GM18870 (cell line): ENCODE data around the gene AGPS.
A peak's percentile ranks its signal among the peaks of the same experiment; 100 is the strongest.
"Not testable (repeated sequence)": the region's sequence is repeated elsewhere in the genome, so short reads cannot be mapped to it uniquely, and the experiment has no call there.

Experiments used
- ATAC-seq: cut with Tn5 transposase; IDR thresholded peaks from one replicate; pipeline ENCODE4 v1.9.1; 2021; ENCODE audit warnings: moderate library complexity; ENCODE audit not compliant: unreplicated experiment

AGPS gene

GRCh38 chr2:177392373-177393202 is at the start of gene AGPS:
Gene AGPS, plus strand, starts transcription at chr2:177392773. Its CDS starts 17 bp downstream, at chr2:177392790.
- ATAC-seq, result peak; percentile 49

- ATAC-seq, result no peak
Observed at GRCh38 chr2:177343773-177344172, 48.8 kb upstream of the AGPS start.

DNA sequence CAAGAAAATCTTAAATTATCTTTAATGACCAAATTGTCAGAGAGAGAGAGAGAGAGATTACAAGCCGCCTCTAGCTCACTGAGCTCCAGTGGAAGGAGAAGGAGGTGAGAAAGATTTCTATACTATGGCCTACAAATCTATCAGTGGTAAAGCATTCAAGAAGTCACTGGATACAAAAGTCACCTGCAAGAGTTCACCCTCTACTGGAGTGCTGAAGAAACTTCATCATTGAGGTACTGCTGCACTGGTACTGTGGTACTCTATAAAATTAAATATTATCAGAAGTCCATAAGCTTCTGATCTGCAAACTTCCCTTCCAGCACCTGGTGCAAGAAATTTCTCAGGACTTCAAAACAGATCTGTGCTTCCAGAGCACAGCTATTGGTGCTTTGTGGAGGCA is 48.3 kb upstream of the AGPS start:
- no peak for ATAC-seq

DNA sequence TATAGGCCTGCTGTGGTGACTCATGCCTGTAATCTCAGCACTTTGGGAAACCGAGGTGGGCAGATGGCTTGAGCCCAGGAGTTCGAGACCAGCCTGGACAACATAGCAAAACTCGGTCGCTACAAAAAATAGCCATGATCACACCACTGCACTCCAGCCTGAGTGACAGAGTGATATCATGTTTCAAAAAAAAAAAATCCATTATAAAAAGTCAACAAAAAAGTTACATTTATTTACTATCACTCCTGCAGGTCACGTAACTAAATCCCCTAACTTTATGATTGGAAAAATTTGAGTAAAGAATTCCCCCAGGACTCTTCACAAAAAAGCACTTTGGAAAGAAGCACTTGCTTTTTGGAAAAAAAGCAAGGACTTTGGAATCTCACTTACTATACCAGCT is 46.4 kb upstream of the AGPS start:
- no peak for ATAC-seq

GRCh38 chr2:177347570-177347969 is 45.0 kb upstream of the AGPS start:
- ATAC-seq, result no peak

DNA sequence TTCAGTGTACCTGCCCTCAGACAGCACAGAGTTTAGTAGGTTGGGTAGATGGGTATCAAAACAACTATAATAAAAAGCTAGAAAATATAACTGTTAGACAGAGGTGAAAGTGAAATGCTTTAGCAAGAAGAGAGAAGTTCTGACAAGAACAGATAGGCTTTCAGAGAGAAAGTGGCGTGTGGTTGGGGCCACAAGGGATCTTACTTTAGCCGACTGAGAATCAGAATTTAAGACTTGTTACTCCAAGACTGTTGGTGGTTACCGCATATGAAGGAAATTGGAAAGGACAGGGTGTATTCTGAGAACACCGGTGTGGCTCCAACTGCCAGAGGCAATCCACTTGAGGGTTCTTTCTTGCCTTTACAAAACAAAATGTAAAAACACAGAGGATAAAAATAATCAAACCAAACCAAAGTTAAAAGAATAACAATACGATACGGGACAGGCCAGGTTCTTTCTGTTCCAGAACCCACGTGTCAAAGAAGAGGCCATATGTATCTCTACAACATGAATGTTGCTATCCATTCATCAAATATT is 44.4 kb upstream of the AGPS start:
- ATAC-seq, result no peak

- ATAC-seq, result no peak
Observed at GRCh38 chr2:177348733-177349693, 43.6 kb upstream of the AGPS start.

DNA sequence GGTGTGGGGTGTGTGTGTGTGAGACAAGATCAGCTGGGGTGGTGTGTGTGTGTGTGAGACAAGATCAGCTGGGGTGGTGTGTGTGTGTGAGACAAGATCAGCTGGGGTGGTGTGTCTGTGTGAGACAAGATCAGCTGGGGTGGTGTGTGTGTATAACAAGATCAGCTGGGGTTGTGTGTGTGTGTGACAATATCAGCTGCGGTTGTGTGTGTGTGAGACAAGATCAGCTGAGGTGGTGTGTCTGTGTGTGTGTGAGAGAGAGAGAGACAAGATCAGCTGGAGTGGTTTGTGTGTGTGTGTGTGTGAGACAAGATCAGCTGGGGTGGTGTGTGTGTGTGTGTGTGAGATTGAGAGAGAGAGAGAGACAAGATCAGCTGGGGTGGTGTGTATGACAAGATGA is 41.9 kb upstream of the AGPS start:
- ATAC-seq, result not testable (repeated sequence)

DNA sequence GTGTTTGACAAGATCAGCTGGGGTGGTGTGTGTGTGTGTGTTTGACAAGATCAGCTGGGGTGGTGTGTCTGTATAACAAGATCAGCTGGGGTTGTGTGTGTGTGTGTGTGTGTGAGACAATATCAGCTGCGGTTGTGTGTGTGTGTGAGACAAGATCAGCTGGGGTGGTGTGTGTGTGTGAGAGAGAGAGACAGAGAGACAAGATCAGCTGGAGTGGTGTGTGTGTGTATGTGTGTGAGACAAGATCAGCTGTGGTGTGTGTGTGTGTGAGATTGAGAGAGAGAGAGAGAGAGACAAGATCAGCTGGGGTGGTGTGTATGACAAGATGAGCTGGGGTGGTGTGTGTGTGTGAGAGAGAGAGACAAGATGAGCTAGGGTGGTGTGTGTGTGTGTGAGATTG is 41.5 kb upstream of the AGPS start:
- ATAC-seq, result not testable (repeated sequence)

- no peak for ATAC-seq
Observed at GRCh38 chr2:177352441-177353186, 40.0 kb upstream of the AGPS start.

DNA sequence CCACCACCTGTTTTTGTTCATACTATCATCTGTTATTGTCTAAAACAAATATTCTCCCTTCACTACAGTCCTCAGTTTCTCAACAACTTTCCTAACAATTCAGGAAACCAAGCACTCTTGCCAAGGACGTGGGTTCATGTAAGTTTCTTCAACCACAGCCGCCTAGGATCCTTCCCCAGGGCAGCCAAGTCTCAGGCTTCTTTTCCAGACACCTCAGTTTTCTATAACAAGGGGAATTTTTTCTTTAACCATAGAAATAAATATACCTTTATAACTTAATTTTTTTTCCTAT is 39.4 kb upstream of the AGPS start:
- no peak for ATAC-seq

GRCh38 chr2:177354541-177354940 is 38.0 kb upstream of the AGPS start:
- ATAC-seq, result not testable (repeated sequence)

- ATAC-seq, result no peak
Observed at GRCh38 chr2:177355874-177356273, 36.7 kb upstream of the AGPS start.

DNA sequence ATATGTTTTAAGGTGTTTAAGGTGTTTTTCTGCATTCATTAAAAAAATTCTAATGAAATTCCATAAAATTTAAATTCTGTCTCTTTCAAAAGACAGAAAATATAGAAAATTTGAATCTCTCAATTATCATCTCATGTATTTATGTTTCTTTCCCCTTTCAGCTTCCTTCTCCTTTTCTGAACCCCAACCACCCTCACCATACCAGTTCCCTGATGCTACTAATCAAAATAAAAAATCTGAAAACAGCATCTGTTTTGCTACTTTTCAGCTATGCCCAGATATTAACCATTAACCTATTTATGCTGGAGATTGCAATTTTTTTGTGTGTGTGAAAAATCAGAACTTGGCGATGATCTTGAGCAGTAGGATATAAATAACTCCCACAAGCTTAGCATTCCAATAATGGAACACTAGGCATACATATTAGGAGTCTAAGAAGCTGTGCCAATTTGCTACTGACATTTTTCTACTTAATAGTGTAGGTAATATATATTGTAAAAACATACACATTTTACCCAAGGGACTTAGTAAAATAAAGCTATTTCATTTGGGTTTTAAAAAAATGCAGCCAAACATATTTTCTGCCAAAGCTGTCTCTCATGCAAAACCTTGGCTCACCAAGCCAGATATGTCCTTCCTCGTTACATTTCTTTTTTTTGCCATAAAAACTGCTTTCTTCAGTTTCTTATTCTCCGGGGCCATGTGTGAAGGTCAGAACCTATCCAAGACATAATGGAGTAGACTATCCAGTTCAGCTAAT is 32.6 kb upstream of the AGPS start:
- ATAC-seq, result no peak

DNA sequence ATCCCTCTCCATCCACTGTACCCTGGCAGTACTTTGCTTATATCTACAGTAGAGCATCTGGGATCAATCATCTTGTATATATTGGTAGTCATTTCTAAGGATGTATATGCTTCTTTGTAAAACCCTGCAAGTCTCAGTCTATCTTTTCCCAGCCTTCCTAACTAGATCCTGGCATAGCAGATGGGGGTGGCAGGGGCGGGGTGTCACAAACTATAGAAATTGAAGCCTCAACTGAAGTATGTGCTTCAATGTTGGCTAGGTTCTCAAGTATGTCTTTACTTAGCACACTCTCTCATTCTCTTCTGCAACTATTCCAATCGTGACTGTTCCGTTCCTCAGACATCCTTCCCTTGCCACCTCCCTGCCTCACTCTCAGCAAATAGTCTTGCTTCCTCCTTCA is 30.1 kb upstream of the AGPS start:
- ATAC-seq, result no peak

- no peak for ATAC-seq
Observed at GRCh38 chr2:177363332-177363731, 29.2 kb upstream of the AGPS start.

- ATAC-seq, result not testable (repeated sequence)
Observed at GRCh38 chr2:177365764-177366163, 26.8 kb upstream of the AGPS start.

- not testable (repeated sequence) for ATAC-seq
Observed at GRCh38 chr2:177368023-177368422, 24.6 kb upstream of the AGPS start.

- no peak for ATAC-seq
Observed at GRCh38 chr2:177379354-177379753, 13.2 kb upstream of the AGPS start.

- no peak for ATAC-seq
Observed at GRCh38 chr2:177380181-177380580, 12.4 kb upstream of the AGPS start.
